NK-92 (cell line): Measurements from ENCODE around the gene RFNG.

Experiments used
- DNase-seq: peaks from one replicate; lab custom pipeline; 2025; ENCODE audit not compliant: unreplicated experiment; lab: John Stamatoyannopoulos, UW

The RFNG gene

GRCh38 chr17:82078433-82078832 is 26.8 kb upstream of the RFNG start:
- no peak for DNase-seq

- no peak for DNase-seq
Measured at GRCh38 chr17:82077617-82078358, 26.2 kb upstream of the RFNG start.

GRCh38 chr17:82076785-82077591 is 25.4 kb upstream of the RFNG start:
- DNase-seq, result no peak

GRCh38 chr17:82076018-82076784 is 24.6 kb upstream of the RFNG start:
- no peak for DNase-seq

GRCh38 chr17:82073446-82073845 is 21.8 kb upstream of the RFNG start:
- DNase-seq, result no peak

- no peak for DNase-seq
Measured at GRCh38 chr17:82072827-82073226, 21.2 kb upstream of the RFNG start.

- DNase-seq, result no peak
Measured at GRCh38 chr17:82070611-82071010, 19.0 kb upstream of the RFNG start.

GRCh38 chr17:82065638-82066303 is 14.2 kb upstream of the RFNG start, which contains the start of gene DUS1L:
TSS of gene DUS1L (minus strand) at chr17:82065804. CDS start at chr17:82065059, 745 bp downstream.
- DNase-seq, result no peak

GRCh38 chr17:82065193-82065637 is 13.6 kb upstream of the RFNG start:
- DNase-seq, result no peak

GRCh38 chr17:82064433-82065192 is 13.0 kb upstream of the RFNG start:
- DNase-seq, result no peak

- no peak for DNase-seq
Measured at GRCh38 chr17:82063424-82064415, 12.1 kb upstream of the RFNG start.

- DNase-seq, result no peak
Measured at GRCh38 chr17:82062984-82063368, 11.4 kb upstream of the RFNG start.

- no peak for DNase-seq
Measured at GRCh38 chr17:82062076-82062983, 10.7 kb upstream of the RFNG start.

- DNase-seq, result no peak
Measured at GRCh38 chr17:82061047-82061925, 9.7 kb upstream of the RFNG start.

- DNase-seq, result no peak
Measured at GRCh38 chr17:82060614-82061013, 9.0 kb upstream of the RFNG start.

GRCh38 chr17:82060001-82060380 is 8.4 kb upstream of the RFNG start:
- no peak for DNase-seq
